GM23248 (cell line): Measurements from ENCODE around the gene PRMT2. TPM values are rescaled to one million over a fixed set of nuclear protein-coding genes. Genes with fewer than 3 reads are reported as not detected.
A peak's percentile ranks its signal among the peaks of the same experiment; 100 is the strongest.

Source experiments
- DNase-seq: peaks from one replicate; pipeline ENCODE4 v3.0.0-alpha.2; 2015
- H2AFZ ChIP-seq: fragments of 200-600 bp; sonication (generic); 2 replicates; pipeline ENCODE4 v1.6.1; 2016; ENCODE audit warnings: antibody characterized with exemption
- H3F3A ChIP-seq: fragments of 200-600 bp; sonication (generic); 2 replicates; pipeline ENCODE4 v1.6.1; 2016; ENCODE audit warnings: mild to moderate bottlenecking, antibody characterized with exemption, mixed run types; ENCODE audit not compliant: insufficient read depth
- H3K27ac ChIP-seq: fragments of 200-600 bp; sonication (generic); 2 replicates; pipeline ENCODE4 v1.5.1; 2016; ENCODE audit warnings: mild to moderate bottlenecking
- H3K27me3 ChIP-seq: fragments of 200-600 bp; sonication (generic); replicated peaks from 2 replicates; pipeline ENCODE4 v1.6.1; 2016; ENCODE audit warnings: mild to moderate bottlenecking; ENCODE audit not compliant: insufficient read depth
- H3K36me3 ChIP-seq: fragments of 200-600 bp; sonication (generic); 2 replicates; pipeline ENCODE4 v1.6.1; 2016; ENCODE audit warnings: low read depth, mild to moderate bottlenecking
- H3K4me1 ChIP-seq: fragments of 200-600 bp; sonication (generic); 2 replicates; pipeline ENCODE4 v1.6.1; 2016; ENCODE audit warnings: mild to moderate bottlenecking; ENCODE audit not compliant: insufficient read depth
- H3K4me2 ChIP-seq: fragments of 200-600 bp; sonication (generic); one replicate; pipeline ENCODE4 v1.6.1; 2016; ENCODE audit warnings: mild to moderate bottlenecking; ENCODE audit not compliant: unreplicated experiment
- H3K4me3 ChIP-seq: fragments of 200-600 bp; sonication (generic); 2 replicates; pipeline ENCODE4 v1.5.1; 2016; ENCODE audit warnings: mild to moderate bottlenecking
- H3K79me2 ChIP-seq: fragments of 200-600 bp; sonication (generic); 2 replicates; pipeline ENCODE4 v1.6.1; 2016; ENCODE audit warnings: mild to moderate bottlenecking; ENCODE audit not compliant: insufficient read depth
- H3K9ac ChIP-seq: fragments of 200-600 bp; sonication (generic); 2 replicates; pipeline ENCODE4 v1.6.1; 2016; ENCODE audit warnings: mild to moderate bottlenecking
- H3K9me2 ChIP-seq: fragments of 200-600 bp; sonication (generic); 2 replicates; pipeline ENCODE4 v1.6.1; 2016; ENCODE audit warnings: mixed run types, mild to moderate bottlenecking, moderate library complexity; ENCODE audit not compliant: insufficient read depth
- H3K9me3 ChIP-seq: fragments of 200-600 bp; sonication (generic); one replicate; pipeline ENCODE4 v1.6.1; 2017; ENCODE audit warnings: low read depth
- H4K20me1 ChIP-seq: fragments of 200-600 bp; sonication (generic); 2 replicates; pipeline ENCODE4 v1.6.0; 2016; ENCODE audit not compliant: insufficient read depth
- EZH2 ChIP-seq: fragments of 200-600 bp; sonication (generic); IDR thresholded peaks from 2 replicates; pipeline ENCODE4 v1.6.1; 2018; ENCODE audit warnings: antibody characterized with exemption, mild to moderate bottlenecking; ENCODE audit not compliant: insufficient read depth, poor library complexity, severe bottlenecking
- EZH2phosphoT487 ChIP-seq: fragments of 200-600 bp; sonication (generic); IDR thresholded peaks from 2 replicates; pipeline ENCODE4 v1.6.1; 2018; ENCODE audit warnings: antibody characterized with exemption, moderate library complexity, mild to moderate bottlenecking, low read depth; ENCODE audit not compliant: insufficient read depth
- WGBS, 2 experiments: methylation state at CpG; one replicate each; pipeline ENCODE4 v1.1.6; 2015 to 2017; ENCODE audit warnings: low lambda C conversion rate in 2 of 2, low coverage in 1 of 2; ENCODE audit errors: missing lambda C conversion rate in 2 of 2; 5-methylcytosine and 5-hydroxymethylcytosine counted together
- in situ Hi-C: fragments of 300-500 bp; cut with MboI; formaldehyde crosslinking; loops from 2 replicates; pipeline ENCODE4 v1.15.0; 2020
- polyA plus RNA-seq: library from polyadenylated mRNA; unstranded; fragments of >200 nt; fragmentation: Nextera tagmentation; extraction: Ambion mirVana; gene quantifications from 2 replicates; pipeline ENCODE4 v1.2.1, GENCODE V29; 2016
- total RNA-seq: library from RNA; depleted of rRNA; stranded (reverse); fragments of >200 nt; shearing (Covaris generic); gene quantifications from 2 replicates; pipeline ENCODE4 v1.2.3, GENCODE V29; 2014; rRNA removed

The PRMT2 gene
- total RNA-seq (130 and 171 TPM in 2 replicates), polyA plus RNA-seq (145 and 146 TPM in 2 replicates)

GRCh38 chr21:46635324-46636180, at the start of gene PRMT2:
Gene PRMT2 (plus strand): TSS chr21:46635674. CDS start chr21:46636952, 1,278 bp downstream.
- H3K79me2 ChIP-seq = peaks cover 51% of the 10 kb centered on the region
- 1% methylated on average over 71 to 89 of the region's 90 CpGs for WGBS, 2 experiments
- TF ChIP-seq EZH2 (no peak), EZH2phosphoT487 (no peak)

GRCh38 chr21:46594276-46594675, 41.2 kb upstream of the PRMT2 start:
- no peak overlapping the region for H3K4me3 ChIP-seq
- H3K4me2 ChIP-seq = no peak overlapping the region
- TF ChIP-seq EZH2phosphoT487 (no peak), EZH2 (no peak)
- H3F3A ChIP-seq = no peaks in the 10 kb centered on the region
- peaks cover 9% of the 10 kb centered on the region for H3K4me1 ChIP-seq
- H3K36me3 ChIP-seq = no peaks in the 10 kb centered on the region
- H3K9me3 ChIP-seq = no peaks in the 10 kb centered on the region
- H2AFZ ChIP-seq = no peak overlapping the region
- H4K20me1 ChIP-seq = no peaks in the 10 kb centered on the region
- in situ Hi-C loops = no loop called here
- H3K9me2 ChIP-seq = no peaks in the 10 kb centered on the region
- H3K79me2 ChIP-seq = no peaks in the 10 kb centered on the region
- H3K27me3 ChIP-seq = no peaks in the 10 kb centered on the region
- no peak overlapping the region for H3K27ac ChIP-seq
- 74% methylated on average over 8 of the region's 8 CpGs for WGBS, 2 experiments
- DNase-seq = no peak
- no peak overlapping the region for H3K9ac ChIP-seq

More at GRCh38 chr21:46635324-46636180, at the start of gene PRMT2:
- Histone ChIP-seq H4K20me1 (peaks cover 4% of the 10 kb centered on the region; the same call in 1 of the 2 replicates), H3F3A (peaks cover 21% of the 10 kb centered on the region; the same call in 1 of the 2 replicates), H3K9me2 (no peaks in the 10 kb centered on the region), H3K9me3 (no peaks in the 10 kb centered on the region), H3K4me3 (peak within 1 kb of the TSS; percentile 99), H3K9ac (peak within 1 kb of the TSS; percentile 96), H3K4me1 (peaks cover 42% of the 10 kb centered on the region), H3K36me3 (no peaks in the 10 kb centered on the region), H2AFZ (peak within 1 kb of the TSS; percentile 97), H3K27me3 (no peaks in the 10 kb centered on the region), H3K4me2 (peak within 1 kb of the TSS; percentile 96), H3K27ac (peak within 1 kb of the TSS; percentile 98)
- in situ Hi-C loops = no loop called here
- DNase-seq = peak; percentile 98

GRCh38 chr21:46596201-46596600, 39.3 kb upstream of the PRMT2 start:
- Histone ChIP-seq H3K9ac (no peak overlapping the region), H3K4me2 (no peak overlapping the region), H3F3A (no peaks in the 10 kb centered on the region), H4K20me1 (no peaks in the 10 kb centered on the region), H3K27ac (no peak overlapping the region), H3K79me2 (no peaks in the 10 kb centered on the region), H3K9me2 (no peaks in the 10 kb centered on the region), H3K4me1 (peaks cover 13% of the 10 kb centered on the region), H3K36me3 (no peaks in the 10 kb centered on the region), H3K27me3 (no peaks in the 10 kb centered on the region), H3K9me3 (no peaks in the 10 kb centered on the region), H3K4me3 (no peak overlapping the region), H2AFZ (no peak overlapping the region)
- DNase-seq = no peak
- TF ChIP-seq EZH2 (no peak), EZH2phosphoT487 (no peak)
- 73 to 85% methylated on average over 1 of the region's 1 CpG for WGBS, 2 experiments
- in situ Hi-C loops = no loop called here

GRCh38 chr21:46597031-46597430, 38.4 kb upstream of the PRMT2 start:
- H4K20me1 ChIP-seq = no peaks in the 10 kb centered on the region
- DNase-seq = no peak
- H3K9me3 ChIP-seq = no peaks in the 10 kb centered on the region
- TF ChIP-seq EZH2 (no peak), EZH2phosphoT487 (no peak)
- H3F3A ChIP-seq = no peaks in the 10 kb centered on the region
- in situ Hi-C loops = no loop called here
- H3K9me2 ChIP-seq = no peaks in the 10 kb centered on the region
- H3K4me1 ChIP-seq = peaks cover 13% of the 10 kb centered on the region
- H3K36me3 ChIP-seq = no peaks in the 10 kb centered on the region
- no peak overlapping the region for H3K27ac ChIP-seq
- H3K27me3 ChIP-seq = no peaks in the 10 kb centered on the region
- no peak overlapping the region for H3K4me3 ChIP-seq
- no peak overlapping the region for H3K4me2 ChIP-seq
- H3K9ac ChIP-seq = no peak overlapping the region
- H3K79me2 ChIP-seq = no peaks in the 10 kb centered on the region
- 80 to 86% methylated on average over 8 of the region's 8 CpGs for WGBS, 2 experiments
- no peak overlapping the region for H2AFZ ChIP-seq
